ENCODE data around the gene ALLC.

GRCh38 chr2:3626118-3626811 lies 31.7 kb upstream of the ALLC start:
- no peak for TF ChIP-seq CTCF (IDR thresholded peaks at IDR 0.05)
- no peak for TF ChIP-seq POLR2A (IDR thresholded peaks at IDR 0.05)

Measured in testis (tissue), 2 donors.